Loucy (cell line): ENCODE data around the gene ZNF277.

Experiments
- H2AFZ ChIP-seq: fragments of 200-600 bp; sonication (generic); 2 replicates; pipeline ENCODE4 v1.6.0; 2016; ENCODE audit warnings: antibody characterized with exemption, mild to moderate bottlenecking, low read length, moderate library complexity
- H3F3A ChIP-seq: fragments of 200-600 bp; 2 replicates; pipeline ENCODE4 v1.6.0; 2016; ENCODE audit warnings: antibody characterized with exemption, low read depth, mild to moderate bottlenecking
- H3K27me3 ChIP-seq: fragments of 200-600 bp; sonication (generic); 2 replicates; pipeline ENCODE4 v1.6.1; 2014; ENCODE audit warnings: low read length, mild to moderate bottlenecking; ENCODE audit not compliant: insufficient read depth, poor library complexity, severe bottlenecking
- H3K36me3 ChIP-seq: fragments of 200-600 bp; sonication (generic); 2 replicates; pipeline ENCODE4 v1.6.1; 2016; ENCODE audit warnings: low read length; ENCODE audit not compliant: insufficient read depth
- H3K4me1 ChIP-seq: fragments of 200-600 bp; sonication (generic); 2 replicates; pipeline ENCODE4 v1.5.1; 2014; ENCODE audit warnings: low read length, mild to moderate bottlenecking; ENCODE audit not compliant: insufficient read depth, poor library complexity, severe bottlenecking
- H3K4me2 ChIP-seq: fragments of 200-600 bp; sonication (generic); 2 replicates; pipeline ENCODE4 v1.6.0; 2014; ENCODE audit warnings: antibody characterized with exemption, low read length, low read depth, mild to moderate bottlenecking; ENCODE audit not compliant: poor library complexity, severe bottlenecking
- H3K4me3 ChIP-seq: fragments of 200-600 bp; sonication (generic); 2 replicates; pipeline ENCODE4 v1.5.1; 2014; ENCODE audit warnings: low read length, mild to moderate bottlenecking, mixed read lengths; ENCODE audit not compliant: poor library complexity, severe bottlenecking
- H3K79me2 ChIP-seq: fragments of 200-600 bp; sonication (generic); 2 replicates; pipeline ENCODE4 v1.6.1; 2014; ENCODE audit warnings: low read length; ENCODE audit not compliant: insufficient read depth
- H3K9ac ChIP-seq: fragments of 200-600 bp; sonication (generic); 2 replicates; pipeline ENCODE4 v1.6.0; 2014; ENCODE audit warnings: mild to moderate bottlenecking, low read depth, low read length, moderate library complexity; ENCODE audit not compliant: poor library complexity, severe bottlenecking
- H3K9me2 ChIP-seq: fragments of 200-600 bp; sonication (generic); replicated peaks from 2 replicates; pipeline ENCODE4 v1.6.1; 2016; ENCODE audit warnings: low read depth, low read length, mixed read lengths
- H3K9me3 ChIP-seq: fragments of 200-600 bp; sonication (generic); 2 replicates; pipeline ENCODE4 v1.6.1; 2014; ENCODE audit warnings: mild to moderate bottlenecking, antibody characterized with exemption, low read length, low read depth; ENCODE audit not compliant: insufficient read depth
- H4K20me1 ChIP-seq: fragments of 200-600 bp; sonication (generic); 2 replicates; pipeline ENCODE4 v1.6.0; 2014; ENCODE audit warnings: antibody characterized with exemption, low read length, mild to moderate bottlenecking; ENCODE audit not compliant: insufficient read depth, poor library complexity, severe bottlenecking
- CTCF ChIP-seq: fragments of 200-600 bp; sonication (generic); conservative IDR thresholded peaks from 2 replicates; pipeline ENCODE4 v1.5.1; 2014; ENCODE audit warnings: mild to moderate bottlenecking, antibody characterized with exemption, low read length
- EZH2phosphoT487 ChIP-seq: fragments of 200-600 bp; IDR thresholded peaks from 2 replicates; pipeline ENCODE4 v1.6.1; 2018; ENCODE audit warnings: antibody characterized with exemption, mild to moderate bottlenecking, moderate library complexity, borderline replicate concordance

Gene ZNF277

GRCh38 chr7:112377593-112377992 lies 171.1 kb downstream of the ZNF277 start:
- Histone ChIP-seq H3K9ac (no peak overlapping the region), H3F3A (no peaks in the 10 kb centered on the region), H3K27me3 (no peaks in the 10 kb centered on the region), H4K20me1 (no peaks in the 10 kb centered on the region), H3K9me3 (no peaks in the 10 kb centered on the region), H3K4me1 (peaks cover 9% of the 10 kb centered on the region), H3K9me2 (no peaks in the 10 kb centered on the region), H3K36me3 (no peaks in the 10 kb centered on the region), H3K4me3 (no peak overlapping the region), H3K79me2 (no peaks in the 10 kb centered on the region), H3K4me2 (no peak overlapping the region), H2AFZ (no peak overlapping the region)
- TF ChIP-seq EZH2phosphoT487 (no peak), CTCF (no peak)

GRCh38 chr7:112381311-112382091 lies 175.0 kb downstream of the ZNF277 start:
- H3K4me1 ChIP-seq = peaks cover 18% of the 10 kb centered on the region
- H3K4me3 ChIP-seq = no peak overlapping the region
- no peak for TF ChIP-seq EZH2phosphoT487
- H3K79me2 ChIP-seq = no peaks in the 10 kb centered on the region
- no peaks in the 10 kb centered on the region for H4K20me1 ChIP-seq
- H3K9ac ChIP-seq = no peak overlapping the region
- H3K27me3 ChIP-seq = no peaks in the 10 kb centered on the region
- no peaks in the 10 kb centered on the region for H3K9me3 ChIP-seq
- H3K9me2 ChIP-seq = no peaks in the 10 kb centered on the region
- H3K36me3 ChIP-seq = no peaks in the 10 kb centered on the region
- H2AFZ ChIP-seq = no peak overlapping the region
- H3K4me2 ChIP-seq = peak overlapping the region; percentile 13
- H3F3A ChIP-seq = no peaks in the 10 kb centered on the region

- H3K79me2 ChIP-seq = no peaks in the 10 kb centered on the region
- H3K4me3 ChIP-seq = no peak overlapping the region
- no peaks in the 10 kb centered on the region for H3F3A ChIP-seq
- H3K36me3 ChIP-seq = no peaks in the 10 kb centered on the region
- H3K27me3 ChIP-seq = no peaks in the 10 kb centered on the region
- H3K4me2 ChIP-seq = peak overlapping the region; percentile 14
- H3K9me3 ChIP-seq = no peaks in the 10 kb centered on the region
- H3K9ac ChIP-seq = no peak overlapping the region
- H3K4me1 ChIP-seq = peaks cover 18% of the 10 kb centered on the region
- peak; percentile 56 for TF ChIP-seq CTCF
- no peak for TF ChIP-seq EZH2phosphoT487
- H2AFZ ChIP-seq = no peak overlapping the region
- H4K20me1 ChIP-seq = no peaks in the 10 kb centered on the region
- H3K9me2 ChIP-seq = no peaks in the 10 kb centered on the region
Observed at GRCh38 chr7:112383671-112384417, 177.3 kb downstream of the ZNF277 start.
